GM19193 (cell line): ENCODE data around the gene FGF13.

Source experiments
- POLR2A ChIP-seq: IDR thresholded peaks from 4 replicates; pipeline ENCODE4 v1.6.1; 2011; ENCODE audit not compliant: insufficient read depth, insufficient read length; ENCODE audit errors: extremely low read depth

FGF13 gene

GRCh38 chrX:138711399-138712347 lies at the start of gene FGF13:
FGF13 (minus strand) TSS chrX:138711717; CDS start chrX:138711003, 714 bp downstream.
- TF ChIP-seq POLR2A = no peak

GRCh38 chrX:138759217-138759943 lies 47.9 kb upstream of the FGF13 start:
- TF ChIP-seq POLR2A = no peak

GRCh38 chrX:138756234-138756633 lies 44.7 kb upstream of the FGF13 start:
- no peak for TF ChIP-seq POLR2A

GRCh38 chrX:138754861-138755260 lies 43.3 kb upstream of the FGF13 start:
- no peak for TF ChIP-seq POLR2A

GRCh38 chrX:138748480-138748879 lies 37.0 kb upstream of the FGF13 start:
- TF ChIP-seq POLR2A = no peak

DNA sequence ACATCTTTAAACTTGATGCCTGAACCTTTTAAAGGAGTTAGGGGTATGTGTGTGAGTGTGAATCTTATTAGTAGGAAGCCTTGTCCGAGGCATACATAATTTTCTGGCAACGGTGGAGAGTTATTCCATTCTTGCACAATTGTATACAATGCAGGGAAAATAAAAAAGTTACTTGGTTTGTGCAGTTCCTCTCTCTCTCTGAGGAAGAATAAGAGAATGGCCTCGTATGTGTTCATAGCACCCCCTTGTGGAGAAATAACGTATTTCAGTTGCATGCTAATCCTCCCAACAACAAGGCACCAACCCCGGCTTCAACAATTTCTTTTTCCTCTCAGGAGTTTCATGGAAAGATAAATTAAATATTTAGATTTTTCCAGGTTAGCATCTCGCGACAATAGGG lies 33.7 kb upstream of the FGF13 start:
- no peak for TF ChIP-seq POLR2A

DNA sequence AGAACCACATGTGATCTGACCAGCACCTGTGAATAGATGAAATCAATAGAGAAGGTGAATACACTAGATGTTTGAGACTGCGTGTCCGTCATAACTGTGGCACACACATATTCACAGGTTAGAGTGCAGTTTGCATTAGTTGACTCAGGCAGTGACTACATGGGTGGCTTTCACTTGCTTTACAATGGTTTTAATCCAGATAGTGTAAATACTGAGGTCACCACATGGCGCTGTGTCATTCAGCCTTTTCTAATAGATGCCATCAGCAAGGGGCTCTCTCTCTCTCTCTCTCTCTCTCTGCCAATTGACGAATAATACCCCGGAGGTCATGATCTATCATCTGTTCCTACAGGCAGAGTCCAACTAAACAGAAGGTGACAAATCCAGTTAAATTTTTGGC lies 30.7 kb upstream of the FGF13 start:
- TF ChIP-seq POLR2A = no peak

- TF ChIP-seq POLR2A = no peak
Observed at GRCh38 chrX:138740341-138740740, 28.8 kb upstream of the FGF13 start.

DNA sequence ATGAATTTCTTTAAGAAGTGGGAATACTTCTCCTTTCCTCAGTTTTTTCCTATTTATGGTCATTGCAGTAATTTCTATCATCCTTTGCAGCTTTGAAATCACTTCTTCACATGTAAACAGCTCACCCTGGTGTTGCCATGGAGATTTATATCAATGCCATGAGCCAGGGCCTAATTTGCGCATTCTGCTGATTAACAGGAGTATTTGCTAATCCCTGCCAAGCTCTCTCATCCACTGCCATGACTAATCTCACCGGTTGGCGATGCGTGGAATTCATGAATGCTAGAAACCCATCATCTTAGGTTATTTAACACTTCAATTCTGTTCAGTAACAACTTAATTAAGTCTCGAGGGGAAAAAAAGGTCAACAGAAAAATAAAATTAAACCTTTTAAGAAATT lies 11.8 kb upstream of the FGF13 start:
- TF ChIP-seq POLR2A = no peak

DNA sequence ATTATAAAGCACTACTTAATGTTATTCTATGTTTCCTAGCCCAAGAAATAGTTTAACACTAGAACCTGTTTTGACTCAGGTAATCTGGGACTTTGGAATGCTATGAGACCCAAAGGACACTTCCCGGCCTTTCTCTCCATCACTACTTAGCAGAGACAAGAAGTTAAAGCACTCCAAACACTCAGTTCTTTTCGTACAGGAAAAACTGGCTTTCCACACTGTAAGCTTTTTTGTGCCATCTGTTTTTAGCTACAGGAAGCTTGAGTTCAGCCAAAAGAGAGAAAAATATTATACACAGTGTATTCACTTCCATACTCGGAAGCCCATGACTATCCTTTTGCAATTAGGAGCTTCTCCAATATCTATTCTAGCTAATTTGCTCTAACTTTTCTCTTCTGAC lies 7.9 kb upstream of the FGF13 start:
- no peak for TF ChIP-seq POLR2A

GRCh38 chrX:138718941-138719340 lies 7.4 kb upstream of the FGF13 start:
- TF ChIP-seq POLR2A = no peak

DNA sequence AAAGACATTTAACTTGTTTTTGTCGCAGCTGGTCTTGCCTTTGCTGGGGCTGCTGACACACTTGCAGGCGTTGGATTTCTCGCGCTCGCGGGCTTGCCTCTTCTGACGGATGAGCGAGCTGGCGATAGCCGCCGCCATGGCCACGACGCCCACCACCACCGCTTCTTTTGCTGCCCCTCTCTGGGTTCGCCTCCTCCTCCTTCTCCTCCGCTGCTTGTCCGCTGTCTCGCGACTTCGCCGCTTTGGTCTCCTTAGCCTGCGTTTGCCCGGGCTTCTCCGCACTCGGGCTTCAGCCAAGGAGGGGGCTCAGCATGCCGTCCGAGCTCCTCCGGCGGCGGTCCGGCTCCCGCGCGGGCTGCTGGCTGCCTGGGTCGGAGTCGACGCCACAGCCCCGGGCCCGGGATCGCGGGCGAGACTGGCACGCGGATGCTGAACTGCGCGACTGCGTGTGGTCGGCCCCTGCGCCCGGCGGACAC lies 613 bp downstream of the FGF13 start:
- no peak for TF ChIP-seq POLR2A

- no peak for TF ChIP-seq POLR2A
Observed at GRCh38 chrX:138709886-138710791, 1.4 kb downstream of the FGF13 start.

DNA sequence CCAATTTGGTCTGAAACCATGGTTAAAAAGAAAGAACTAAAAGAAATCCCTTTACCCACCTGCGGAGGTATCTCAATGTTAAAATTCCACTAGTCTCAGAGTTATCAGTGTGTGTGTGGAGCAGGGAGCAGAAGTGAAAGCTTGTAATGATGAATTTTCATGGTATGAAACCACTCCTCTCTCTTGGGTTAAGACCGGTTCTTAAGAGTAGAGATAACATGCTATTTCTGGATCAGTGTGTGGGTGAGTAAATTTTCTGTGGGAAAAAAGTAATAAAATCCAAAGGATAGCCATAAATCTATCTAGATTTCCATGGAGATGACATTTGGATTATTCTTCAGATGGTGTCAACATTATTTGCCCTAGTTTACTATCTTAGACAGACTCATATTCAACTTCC lies 3.2 kb downstream of the FGF13 start:
- no peak for TF ChIP-seq POLR2A

DNA sequence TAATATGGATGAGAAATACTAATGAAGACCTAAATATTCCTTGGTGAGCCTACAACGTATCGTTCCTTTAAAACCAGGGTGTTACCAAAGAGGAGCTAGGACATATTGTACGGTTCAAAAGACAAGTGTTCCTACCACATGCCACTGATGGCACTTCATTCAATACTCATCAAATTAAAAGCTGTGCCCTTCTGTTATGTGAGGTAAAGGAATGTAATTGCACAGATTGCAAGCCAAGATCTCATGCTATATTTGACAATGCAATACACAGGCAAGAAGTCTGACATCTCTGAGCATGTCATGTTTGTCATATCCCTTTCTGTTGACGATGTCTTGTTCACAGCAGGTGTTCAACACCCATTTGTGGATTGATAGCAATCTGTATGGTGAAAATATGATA lies 6.9 kb downstream of the FGF13 start:
- no peak for TF ChIP-seq POLR2A
